CD8-positive, alpha-beta memory T cell (primary cell): ENCODE results near the gene ZBTB16. TPM values are rescaled to one million over a fixed set of nuclear protein-coding genes. Genes with fewer than 3 reads are reported as not detected.

ENCODE experiments used
- CTCF ChIA-PET: fragments of 350-600 bp; sonication (Branson Sonifier 250); formaldehyde crosslinking; loops from one replicate; lab custom pipeline; 2021; ENCODE audit warnings: antibody characterized with exemption; lab: Charles Lee
- POLR2A ChIA-PET: fragments of 350-600 bp; sonication (Branson Sonifier 250); formaldehyde crosslinking; loops from one replicate; lab custom pipeline; 2021; ENCODE audit warnings: antibody characterized with exemption; lab: Charles Lee
- DNase-seq, 5 donors: peaks; one replicate each; pipeline versions ENCODE4 v3.0.0 to v3.0.0-alpha.2; 2020 to 2022; ENCODE audit warnings: mixed read lengths in 1 of 5
- H3K27ac ChIP-seq: one replicate; pipeline ENCODE4 v1.7.0; 2013; ENCODE audit warnings: low read depth, mild to moderate bottlenecking, low read length, moderate library complexity
- H3K27me3 ChIP-seq: 2 replicates; pipeline ENCODE4 v1.7.0; 2013; ENCODE audit warnings: low read length, mild to moderate bottlenecking; ENCODE audit not compliant: insufficient read depth, poor library complexity, severe bottlenecking
- H3K36me3 ChIP-seq: 2 replicates; pipeline ENCODE4 v1.7.0; 2013; ENCODE audit warnings: mild to moderate bottlenecking, low read length, moderate library complexity; ENCODE audit not compliant: insufficient read depth
- H3K4me1 ChIP-seq: 2 replicates; pipeline ENCODE4 v1.7.0; 2013; ENCODE audit warnings: mild to moderate bottlenecking, low read length, moderate library complexity; ENCODE audit not compliant: insufficient read depth
- H3K4me3 ChIP-seq: 2 replicates; pipeline ENCODE4 v1.7.0; 2013; ENCODE audit warnings: mild to moderate bottlenecking, low read length
- H3K9me3 ChIP-seq: 2 replicates; pipeline ENCODE4 v1.7.0; 2013; ENCODE audit warnings: mild to moderate bottlenecking, low read length
- H3K27ac Mint-ChIP-seq, 8 donors: one replicate each; pipeline ENCODE4 v1.8.0; 2020 to 2021; ENCODE audit warnings: mixed read lengths in 8 of 8, mild to moderate bottlenecking in 6 of 8, inconsistent platforms in 3 of 8, moderate library complexity in 3 of 8
- H3K27me3 Mint-ChIP-seq, 2 donors: one replicate each; pipeline ENCODE4 v1.8.0; 2020 to 2021; ENCODE audit warnings: mixed read lengths in 2 of 2, mild to moderate bottlenecking in 1 of 2, moderate library complexity in 1 of 2
- H3K36me3 Mint-ChIP-seq, 3 donors: one replicate each; pipeline ENCODE4 v1.8.0; 2020 to 2021; ENCODE audit warnings: mixed read lengths in 3 of 3, inconsistent platforms in 1 of 3, mild to moderate bottlenecking in 1 of 3
- H3K4me1 Mint-ChIP-seq, 3 donors: one replicate each; pipeline ENCODE4 v1.8.0; 2020 to 2021; ENCODE audit warnings: mixed read lengths in 3 of 3, inconsistent platforms in 1 of 3, mild to moderate bottlenecking in 1 of 3
- H3K4me3 Mint-ChIP-seq, 7 donors: one replicate each; pipeline ENCODE4 v1.8.0; 2020 to 2021; ENCODE audit warnings: mixed read lengths in 7 of 7, mild to moderate bottlenecking in 6 of 7, moderate library complexity in 4 of 7, inconsistent platforms in 2 of 7
- H3K9me3 Mint-ChIP-seq, 5 donors: one replicate each; pipeline ENCODE4 v1.8.0; 2020 to 2022; ENCODE audit warnings: mixed read lengths in 5 of 5, mild to moderate bottlenecking in 3 of 5, moderate library complexity in 2 of 5, inconsistent platforms in 1 of 5
- polyA plus RNA-seq: library from polyadenylated mRNA; unstranded; fragments of 300-500 nt; fragmentation: Illumina TruSeq; gene quantifications from one replicate; pipeline ENCODE4 v1.2.3, GENCODE V29; 2021
- total RNA-seq, 2 experiments: library from RNA; stranded (reverse); gene quantifications; one replicate each; pipeline ENCODE4 v1.2.3, GENCODE V29; 2021

Gene ZBTB16
- total and polyA plus RNA-seq, 3 experiments from 2014 or later: 2.1 to 71.9 (median 2.2) TPM

- CTCF ChIA-PET: interaction anchor here (1.1 to 4.9 kb wide), 6 partner anchors 11 to 108 kb away, joined by 3 to 19 read pairs (median 4); partner anchors contain the start of gene ZBTB16
Observed at GRCh38 chr11:114167771-114168448, 108.4 kb downstream of the ZBTB16 start.

GRCh38 chr11:114168691-114169090, 109.2 kb downstream of the ZBTB16 start:
- Histone ChIP-seq H3K27ac (no peak overlapping the region), H3K36me3 (no peaks in the 10 kb centered on the region), H3K27me3 (no peaks in the 10 kb centered on the region), H3K9me3 (no peaks in the 10 kb centered on the region), H3K4me3 (no peak overlapping the region), H3K4me1 (peaks cover 88% of the 10 kb centered on the region)
- peak overlapping the region in 7 of 8 donors; percentile 75 to 95 (median 86) for H3K27ac Mint-ChIP-seq
- H3K27me3 Mint-ChIP-seq: peaks cover 0 to 2% of the 10 kb centered on the region in 2 donors
- peak overlapping the region; percentile 9 to 74 (median 57) for H3K4me3 Mint-ChIP-seq
- no peaks in the 10 kb centered on the region for H3K9me3 Mint-ChIP-seq
- no peaks in the 10 kb centered on the region for H3K36me3 Mint-ChIP-seq
- ChIA-PET POLR2A (interaction anchor here (0.6 to 1.0 kb wide), 2 partner anchors 8 to 91 kb away, joined by 3 read pairs; no protein-coding TSS in a partner anchor), CTCF (interaction anchor here (1.3 to 4.9 kb wide), 6 partner anchors 11 to 272 kb away, joined by 3 to 19 read pairs (median 8); partner anchors contain the start of gene ZBTB16)
- H3K4me1 Mint-ChIP-seq: peaks cover 97 to 100% (median 97%) of the 10 kb centered on the region in 3 donors
- no peak for DNase-seq

More at GRCh38 chr11:114167771-114168448, 108.4 kb downstream of the ZBTB16 start:
- no peak for DNase-seq
- H3K36me3 Mint-ChIP-seq: no peaks in the 10 kb centered on the region
- Histone ChIP-seq H3K4me1 (peaks cover 80% of the 10 kb centered on the region), H3K4me3 (peak overlapping the region; percentile 19), H3K9me3 (no peaks in the 10 kb centered on the region), H3K27me3 (no peaks in the 10 kb centered on the region), H3K27ac (no peak overlapping the region), H3K36me3 (no peaks in the 10 kb centered on the region)
- H3K9me3 Mint-ChIP-seq: no peaks in the 10 kb centered on the region
- peaks cover 0 to 2% of the 10 kb centered on the region in 2 donors for H3K27me3 Mint-ChIP-seq
- peak overlapping the region; percentile 9 to 74 (median 62) for H3K4me3 Mint-ChIP-seq
- peaks cover 96 to 99% (median 96%) of the 10 kb centered on the region in 3 donors for H3K4me1 Mint-ChIP-seq
- POLR2A ChIA-PET: interaction anchor here (1.0 to 2.5 kb wide), 2 partner anchors 16 to 90 kb away, joined by 3 to 16 read pairs; no protein-coding TSS in a partner anchor
- H3K27ac Mint-ChIP-seq: peak overlapping the region; percentile 75 to 95 (median 86)

- Mint-ChIP-seq H3K36me3 (no peaks in the 10 kb centered on the region), H3K27me3 (peaks cover 0 to 2% of the 10 kb centered on the region in 2 donors), H3K27ac (peak overlapping the region; percentile 38 to 95 (median 86)), H3K4me1 (peaks cover 97 to 100% (median 98%) of the 10 kb centered on the region in 3 donors), H3K4me3 (peak overlapping the region in 4 of 7 donors; percentile 17 to 74 (median 52)), H3K9me3 (no peaks in the 10 kb centered on the region)
- Histone ChIP-seq H3K27ac (no peak overlapping the region), H3K4me1 (peaks cover 95% of the 10 kb centered on the region), H3K36me3 (no peaks in the 10 kb centered on the region), H3K27me3 (no peaks in the 10 kb centered on the region), H3K4me3 (no peak overlapping the region), H3K9me3 (no peaks in the 10 kb centered on the region)
- DNase-seq: no peak
- ChIA-PET POLR2A (interaction anchor here (0.6 to 1.3 kb wide), 3 partner anchors 10 to 291 kb away, joined by 3 to 6 read pairs (median 3); no protein-coding TSS in a partner anchor), CTCF (interaction anchor here (1.3 to 4.9 kb wide), 6 partner anchors 10 to 273 kb away, joined by 3 to 19 read pairs (median 8); partner anchors contain the start of gene ZBTB16)
Observed at GRCh38 chr11:114169321-114169749, 109.8 kb downstream of the ZBTB16 start.

GRCh38 chr11:114169821-114170220, 110.3 kb downstream of the ZBTB16 start:
- Histone ChIP-seq H3K27ac (no peak overlapping the region), H3K4me3 (no peak overlapping the region), H3K4me1 (peaks cover 99% of the 10 kb centered on the region), H3K36me3 (no peaks in the 10 kb centered on the region), H3K9me3 (no peaks in the 10 kb centered on the region), H3K27me3 (no peaks in the 10 kb centered on the region)
- Mint-ChIP-seq H3K27me3 (peaks cover 0 to 2% of the 10 kb centered on the region in 2 donors), H3K4me3 (peak overlapping the region in 5 of 7 donors; percentile 17 to 74 (median 48)), H3K4me1 (peaks cover 97 to 100% (median 97%) of the 10 kb centered on the region in 3 donors), H3K36me3 (no peaks in the 10 kb centered on the region), H3K9me3 (no peaks in the 10 kb centered on the region), H3K27ac (peak overlapping the region; percentile 32 to 95 (median 84))
- POLR2A ChIA-PET: interaction anchor here (0.6 to 1.3 kb wide), 3 partner anchors 9 to 292 kb away, joined by 3 to 6 read pairs (median 3); no protein-coding TSS in a partner anchor
- CTCF ChIA-PET: interaction anchor here (1.4 to 4.9 kb wide), 4 partner anchors 14 to 273 kb away, joined by 3 to 19 read pairs (median 9); no protein-coding TSS in a partner anchor
- DNase-seq: no peak

- H3K4me1 Mint-ChIP-seq: peaks cover 97 to 100% (median 97%) of the 10 kb centered on the region in 3 donors
- no peaks in the 10 kb centered on the region for H3K9me3 ChIP-seq
- H3K36me3 Mint-ChIP-seq: no peaks in the 10 kb centered on the region
- H3K27ac ChIP-seq: no peak overlapping the region
- H3K4me1 ChIP-seq: peaks cover 99% of the 10 kb centered on the region
- H3K4me3 ChIP-seq: no peak overlapping the region
- H3K27me3 Mint-ChIP-seq: peaks cover 0 to 2% of the 10 kb centered on the region in 2 donors
- H3K9me3 Mint-ChIP-seq: no peaks in the 10 kb centered on the region
- ChIA-PET POLR2A (interaction anchor here (0.7 to 1.3 kb wide), 3 partner anchors 9 to 16 kb away, joined by 3 to 6 read pairs (median 3); no protein-coding TSS in a partner anchor), CTCF (interaction anchor here (1.2 to 4.9 kb wide), 4 partner anchors 9 to 177 kb away, joined by 3 to 19 read pairs (median 6); no protein-coding TSS in a partner anchor)
- peak overlapping the region in 7 of 8 donors; percentile 38 to 86 (median 63) for H3K27ac Mint-ChIP-seq
- no peaks in the 10 kb centered on the region for H3K36me3 ChIP-seq
- no peaks in the 10 kb centered on the region for H3K27me3 ChIP-seq
- H3K4me3 Mint-ChIP-seq: no peak overlapping the region
- DNase-seq: no peak
Observed at GRCh38 chr11:114170226-114170625, 110.7 kb downstream of the ZBTB16 start.

GRCh38 chr11:114171257-114172054, 111.9 kb downstream of the ZBTB16 start:
- H3K9me3 Mint-ChIP-seq: no peaks in the 10 kb centered on the region
- peaks cover 87% of the 10 kb centered on the region for H3K4me1 ChIP-seq
- ChIA-PET CTCF (interaction anchor here (0.7 to 3.0 kb wide), 9 partner anchors 8 to 178 kb away, joined by 3 to 10 read pairs (median 4); no protein-coding TSS in a partner anchor), POLR2A (interaction anchor here (0.6 to 1.2 kb wide), 2 partner anchors 12 to 372 kb away, joined by 3 read pairs; no protein-coding TSS in a partner anchor)
- H3K36me3 Mint-ChIP-seq: no peaks in the 10 kb centered on the region
- H3K4me1 Mint-ChIP-seq: peaks cover 93 to 97% (median 97%) of the 10 kb centered on the region in 3 donors
- no peaks in the 10 kb centered on the region for H3K27me3 ChIP-seq
- no peaks in the 10 kb centered on the region for H3K9me3 ChIP-seq
- peak overlapping the region in 5 of 7 donors; percentile 16 to 78 (median 40) for H3K4me3 Mint-ChIP-seq
- peaks cover 0 to 2% of the 10 kb centered on the region in 2 donors for H3K27me3 Mint-ChIP-seq
- peak overlapping the region in 7 of 8 donors; percentile 33 to 95 (median 91) for H3K27ac Mint-ChIP-seq
- H3K4me3 ChIP-seq: no peak overlapping the region
- H3K27ac ChIP-seq: no peak overlapping the region
- DNase-seq: no peak
- H3K36me3 ChIP-seq: no peaks in the 10 kb centered on the region
